Measurements from ENCODE around the gene MRPS25.

DNA sequence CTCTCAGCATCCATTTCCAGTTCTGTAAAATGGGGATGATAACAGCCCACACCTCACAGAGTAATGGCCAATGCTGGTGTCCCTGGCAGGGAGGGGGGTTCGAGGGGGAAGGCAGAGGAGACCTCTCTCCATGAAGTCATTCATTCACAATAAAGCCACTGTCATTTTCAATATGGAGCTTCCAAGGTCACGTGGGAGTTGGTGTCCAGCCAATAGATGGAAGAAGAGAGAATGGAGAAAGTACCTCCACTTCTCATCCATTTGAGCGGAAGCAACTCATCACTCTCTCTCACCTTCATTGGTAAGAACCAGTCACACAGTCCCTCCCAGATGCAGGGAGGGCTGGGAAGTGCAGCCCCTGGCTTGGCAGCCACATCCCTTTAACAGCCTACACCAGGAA is 48.8 kb upstream of the MRPS25 start:
- no peak for TF ChIP-seq CTCF (IDR thresholded peaks at IDR 0.05; ENCODE audit: borderline replicate concordance, extremely low read depth, low read length, poor library complexity, severe bottlenecking)
- TF ChIP-seq EZH2 (IDR thresholded peaks at IDR 0.05; ENCODE audit: borderline replicate concordance, low read depth, low read length, severe bottlenecking), result no peak
